ENCODE data around the gene CASQ2.

Gene CASQ2

DNA sequence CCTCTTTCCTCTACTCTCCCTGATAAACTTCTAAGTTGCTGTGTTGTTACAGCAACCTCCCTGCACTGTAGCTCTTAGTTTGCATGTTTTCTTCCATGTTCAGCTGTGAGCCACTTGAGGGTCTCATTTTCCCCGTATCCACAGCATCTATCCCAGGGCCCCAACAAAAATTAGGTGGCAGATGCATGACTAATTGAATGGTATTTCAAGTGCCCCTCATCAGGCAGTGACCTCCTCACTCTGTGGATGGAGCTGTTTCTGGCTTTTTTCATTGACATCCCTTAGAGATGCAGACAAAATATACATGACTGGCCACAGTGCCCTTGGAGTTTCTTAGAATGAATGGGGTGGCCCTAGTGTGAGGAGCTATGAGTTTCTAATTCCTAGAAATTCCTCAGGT lies 3.4 kb downstream of the CASQ2 start:
- DNase-seq: no peak
- Histone ChIP-seq H3K27me3 (no peaks in the 10 kb centered on the region), H3K9me3 (no peaks in the 10 kb centered on the region), H3K27ac (peak overlapping the region; percentile 83 to 88), H3K4me3 (peak overlapping the region in 1 of 2 donors; percentile 21), H3K36me3 (no peaks in the 10 kb centered on the region), H3K4me1 (peaks cover 0 to 39% (median 5%) of the 10 kb centered on the region in 4 donors)
- intact Hi-C loops (cut with DNase I; ENCODE audit: low total_unique reads): no loop called here
- TF ChIP-seq, protein P1, sequence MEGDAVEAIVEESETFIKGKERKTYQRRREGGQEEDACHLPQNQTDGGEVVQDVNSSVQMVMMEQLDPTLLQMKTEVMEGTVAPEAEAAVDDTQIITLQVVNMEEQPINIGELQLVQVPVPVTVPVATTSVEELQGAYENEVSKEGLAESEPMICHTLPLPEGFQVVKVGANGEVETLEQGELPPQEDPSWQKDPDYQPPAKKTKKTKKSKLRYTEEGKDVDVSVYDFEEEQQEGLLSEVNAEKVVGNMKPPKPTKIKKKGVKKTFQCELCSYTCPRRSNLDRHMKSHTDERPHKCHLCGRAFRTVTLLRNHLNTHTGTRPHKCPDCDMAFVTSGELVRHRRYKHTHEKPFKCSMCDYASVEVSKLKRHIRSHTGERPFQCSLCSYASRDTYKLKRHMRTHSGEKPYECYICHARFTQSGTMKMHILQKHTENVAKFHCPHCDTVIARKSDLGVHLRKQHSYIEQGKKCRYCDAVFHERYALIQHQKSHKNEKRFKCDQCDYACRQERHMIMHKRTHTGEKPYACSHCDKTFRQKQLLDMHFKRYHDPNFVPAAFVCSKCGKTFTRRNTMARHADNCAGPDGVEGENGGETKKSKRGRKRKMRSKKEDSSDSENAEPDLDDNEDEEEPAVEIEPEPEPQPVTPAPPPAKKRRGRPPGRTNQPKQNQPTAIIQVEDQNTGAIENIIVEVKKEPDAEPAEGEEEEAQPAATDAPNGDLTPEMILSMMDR (IDR thresholded peaks at IDR 0.05): no peak

- no peaks in the 10 kb centered on the region for H3K9me3 ChIP-seq
- H3K4me3 ChIP-seq: peak overlapping the region in 1 of 2 donors; percentile 21
- H3K36me3 ChIP-seq: no peaks in the 10 kb centered on the region
- peak overlapping the region; percentile 83 to 88 for H3K27ac ChIP-seq
- intact Hi-C loops (cut with DNase I; ENCODE audit: low total_unique reads): no loop called here
- TF ChIP-seq, protein P1 (IDR thresholded peaks at IDR 0.05): peak; percentile 27
- no peak for DNase-seq
- no peaks in the 10 kb centered on the region for H3K27me3 ChIP-seq
- peaks cover 0 to 34% (median 2%) of the 10 kb centered on the region in 4 donors for H3K4me1 ChIP-seq
Measured at GRCh38 chr1:115764541-115764940, 4.0 kb downstream of the CASQ2 start.

- Histone ChIP-seq H3K4me3 (no peak overlapping the region), H3K27me3 (no peaks in the 10 kb centered on the region), H3K4me1 (peaks cover 0 to 43% (median 9%) of the 10 kb centered on the region in 4 donors), H3K27ac (peak overlapping the region; percentile 26 to 88), H3K36me3 (no peaks in the 10 kb centered on the region), H3K9me3 (peaks cover 0 to 4% (median 0%) of the 10 kb centered on the region in 3 donors)
- TF ChIP-seq, protein P1 (IDR thresholded peaks at IDR 0.05): no peak
- intact Hi-C loops (cut with DNase I; ENCODE audit: low total_unique reads): no loop called here
- no peak for DNase-seq
Measured at GRCh38 chr1:115762779-115763178, 5.7 kb downstream of the CASQ2 start.

DNA sequence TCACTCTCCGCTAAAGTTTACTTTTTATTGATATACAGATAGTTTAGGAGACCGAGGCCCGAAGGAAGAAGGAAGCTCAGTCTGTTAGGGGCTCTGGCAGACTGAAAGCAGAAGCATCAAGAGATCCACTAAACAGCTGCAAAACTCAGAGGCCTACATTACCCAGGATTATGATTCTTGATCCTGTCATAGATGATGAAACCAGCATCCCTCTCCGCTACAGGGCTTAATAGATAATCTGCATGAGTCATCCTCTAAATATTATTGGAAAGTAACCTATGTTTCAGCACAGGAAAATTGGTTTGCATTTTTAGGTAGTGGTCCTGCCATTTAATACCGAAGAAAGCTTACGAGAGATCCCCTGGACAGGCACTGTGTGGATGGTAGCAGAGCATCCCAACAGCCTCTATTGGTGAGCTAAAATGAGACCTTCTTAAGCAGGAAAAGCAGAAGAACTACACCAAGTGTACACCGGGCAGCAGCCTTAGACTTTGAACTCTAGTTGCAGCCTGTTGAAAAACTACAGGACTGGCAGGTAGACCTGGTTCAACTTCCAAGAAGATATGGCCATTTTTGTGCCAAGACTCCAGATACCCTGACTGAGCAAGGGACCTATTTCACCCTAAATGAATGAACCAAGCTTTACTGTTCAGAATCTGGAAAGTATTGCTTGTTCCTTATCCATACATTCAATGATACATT lies 6.8 kb downstream of the CASQ2 start:
- Histone ChIP-seq H3K27ac (no peak overlapping the region), H3K4me3 (no peak overlapping the region), H3K9me3 (peaks cover 0 to 4% (median 0%) of the 10 kb centered on the region in 3 donors), H3K4me1 (peaks cover 0 to 53% (median 14%) of the 10 kb centered on the region in 4 donors), H3K36me3 (no peaks in the 10 kb centered on the region), H3K27me3 (no peaks in the 10 kb centered on the region)
- TF ChIP-seq, protein P1 (IDR thresholded peaks at IDR 0.05): no peak
- intact Hi-C loops (cut with DNase I; ENCODE audit: low total_unique reads): no loop called here
- DNase-seq: no peak

- Histone ChIP-seq H3K27ac (peak overlapping the region; percentile 82 to 85), H3K4me1 (peaks cover 0 to 65% (median 40%) of the 10 kb centered on the region in 4 donors), H3K36me3 (no peaks in the 10 kb centered on the region), H3K27me3 (no peaks in the 10 kb centered on the region), H3K9me3 (peaks cover 0 to 4% (median 0%) of the 10 kb centered on the region in 3 donors), H3K4me3 (no peak overlapping the region)
- DNase-seq: no peak
- intact Hi-C loops (cut with DNase I; ENCODE audit: low total_unique reads): loop anchor here (10.0 kb wide), 1 partner anchor 423 kb away; the partner anchor contains the start of gene NGF
- TF ChIP-seq, protein P1 (IDR thresholded peaks at IDR 0.05): no peak
Measured at GRCh38 chr1:115757856-115758255, 10.7 kb downstream of the CASQ2 start.

Measured in tibial artery (tissue), 4 donors.